Activated T-cell treated with anti-CD3 and anti-CD28 coated beads, Interleukin-2, amount 50 U/mL, for 1 hour (primary cell): ENCODE data around the gene SMIM32.

Experiments used
- DNase-seq: peaks from one replicate; pipeline ENCODE4 v3.0.0-alpha.2; 2020

The SMIM32 gene

DNA sequence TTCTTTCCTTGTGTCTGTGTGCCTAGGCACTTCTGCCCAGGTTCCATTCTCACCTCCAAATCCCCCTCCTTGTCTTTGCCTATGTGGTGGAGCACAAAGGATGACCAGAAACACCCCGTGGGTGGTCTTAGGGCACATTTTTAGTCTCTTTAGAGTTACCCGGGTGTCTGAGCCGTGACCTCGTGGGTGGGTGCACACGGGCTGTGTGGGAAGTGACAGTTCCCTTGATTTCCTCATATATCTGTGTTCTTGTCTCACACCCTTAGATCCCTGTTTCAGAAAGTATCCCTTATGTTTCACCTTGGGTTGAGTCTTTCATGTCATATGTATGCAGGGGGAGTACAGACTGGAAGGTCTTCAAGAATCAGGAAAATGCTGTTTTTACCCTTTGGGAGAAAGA lies 13.4 kb upstream of the SMIM32 start:
- no peak for DNase-seq

DNA sequence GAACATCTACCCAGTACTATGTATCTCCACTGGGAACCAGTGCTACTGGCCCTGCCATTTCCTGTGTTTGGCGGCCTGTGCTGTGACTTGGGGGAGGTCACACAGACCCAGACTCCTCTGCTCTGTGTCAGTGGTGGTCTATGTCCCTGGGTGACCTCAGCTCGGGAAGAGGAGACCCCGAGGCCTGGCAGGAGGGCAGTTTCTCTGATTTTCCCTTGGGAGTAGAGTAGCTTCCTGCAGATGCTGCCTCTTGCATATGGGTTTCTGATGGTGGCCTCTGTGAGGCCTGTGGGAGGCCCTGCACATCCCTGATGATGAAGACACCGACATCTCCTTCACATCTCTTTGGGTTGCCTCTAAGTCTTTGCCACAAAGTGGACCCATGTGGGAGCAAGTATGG lies 13.0 kb upstream of the SMIM32 start:
- no peak for DNase-seq

DNA sequence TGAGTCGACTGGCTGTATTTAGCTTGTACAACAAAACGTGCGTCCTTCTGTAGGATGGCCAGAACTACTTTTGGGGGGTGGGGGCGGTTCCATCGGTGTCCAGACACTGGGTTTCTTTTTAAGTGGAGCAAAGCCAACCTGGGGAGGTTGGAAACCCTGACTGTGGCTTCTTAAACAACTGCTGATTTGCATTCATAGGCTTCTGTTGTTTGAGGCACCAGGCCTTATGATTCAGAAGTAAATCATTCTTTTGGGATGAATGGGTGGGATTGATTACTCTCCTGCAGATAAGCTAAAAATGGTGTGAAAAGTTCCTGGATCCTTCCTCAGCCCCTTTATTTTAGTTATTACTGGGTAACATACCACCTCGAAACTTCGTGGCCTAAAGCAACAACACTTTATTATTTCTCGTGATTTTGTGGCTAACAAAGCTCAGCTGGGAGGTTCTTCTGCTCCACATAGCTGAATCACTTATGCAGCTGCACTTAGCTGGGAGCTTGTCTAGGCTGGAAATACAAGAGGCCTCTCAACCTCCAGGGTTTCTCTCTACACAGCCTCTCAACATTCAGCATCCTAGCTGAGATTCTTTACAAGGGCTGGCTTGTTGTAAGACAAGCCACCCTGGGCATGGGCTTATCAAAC lies 12.2 kb upstream of the SMIM32 start:
- no peak for DNase-seq

DNA sequence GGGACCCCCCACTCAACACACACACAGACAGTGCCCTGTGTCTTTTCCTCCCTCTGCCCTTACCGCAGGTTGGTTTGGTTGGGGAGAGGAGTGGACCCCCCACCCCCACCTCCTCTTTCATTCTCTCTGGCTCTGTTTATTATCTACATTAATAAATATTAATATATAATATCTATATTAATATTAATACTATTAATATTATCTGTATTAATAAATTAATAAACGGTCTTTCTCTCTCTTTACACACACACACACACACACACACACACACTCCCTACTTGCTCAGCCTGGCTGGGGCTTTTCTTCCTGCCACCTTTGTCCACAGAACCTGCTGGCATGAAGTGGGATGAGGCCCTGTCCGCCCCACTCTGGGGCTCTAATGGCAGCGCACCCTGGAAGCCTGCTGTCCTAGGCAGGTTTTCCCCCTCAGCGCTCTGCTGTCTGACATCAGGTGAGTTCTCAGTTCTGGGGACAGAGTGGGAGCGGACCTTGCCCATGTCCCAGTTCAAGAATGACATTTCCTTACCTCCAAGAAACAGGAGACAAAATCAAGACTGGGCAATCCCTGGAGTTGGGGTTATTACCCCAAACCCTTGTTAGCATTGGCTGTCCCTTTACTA lies 10.5 kb upstream of the SMIM32 start:
- DNase-seq, result no peak

DNA sequence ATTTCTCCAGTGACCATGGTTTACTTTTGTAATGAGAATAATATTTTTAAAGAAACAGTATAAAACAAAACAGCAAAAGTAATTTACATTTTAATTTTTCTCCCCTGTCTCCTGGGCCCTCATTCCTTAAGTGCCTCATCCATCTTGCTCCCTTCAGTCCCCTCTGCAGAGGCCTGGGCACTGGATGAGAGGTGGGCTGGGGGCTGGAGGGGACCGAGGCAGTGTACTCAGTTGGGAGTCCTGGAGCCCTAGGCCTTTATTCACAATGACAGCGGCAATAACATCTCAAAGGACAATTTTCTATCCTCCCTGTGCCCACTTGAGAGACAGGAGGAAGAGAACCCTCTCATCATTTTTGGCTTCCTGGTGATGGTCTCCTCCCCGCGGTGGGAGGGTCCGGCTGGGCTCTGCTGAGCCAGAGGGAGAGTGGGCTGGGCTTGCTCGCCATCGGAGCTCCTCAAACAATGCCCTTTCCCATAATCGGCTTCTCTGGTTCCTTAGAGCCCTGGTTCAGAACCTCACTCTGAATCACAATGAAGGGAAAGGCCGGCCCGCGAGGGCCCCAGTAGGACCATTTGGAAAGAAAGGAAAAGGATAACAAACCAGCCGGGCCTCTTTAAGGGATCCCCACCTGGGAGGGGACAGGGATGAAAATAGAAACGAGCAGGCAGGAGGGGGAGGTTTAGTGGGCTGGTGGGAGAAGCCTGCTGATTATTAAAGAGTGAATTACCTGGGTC lies 9.7 kb upstream of the SMIM32 start:
- DNase-seq, result no peak

DNA sequence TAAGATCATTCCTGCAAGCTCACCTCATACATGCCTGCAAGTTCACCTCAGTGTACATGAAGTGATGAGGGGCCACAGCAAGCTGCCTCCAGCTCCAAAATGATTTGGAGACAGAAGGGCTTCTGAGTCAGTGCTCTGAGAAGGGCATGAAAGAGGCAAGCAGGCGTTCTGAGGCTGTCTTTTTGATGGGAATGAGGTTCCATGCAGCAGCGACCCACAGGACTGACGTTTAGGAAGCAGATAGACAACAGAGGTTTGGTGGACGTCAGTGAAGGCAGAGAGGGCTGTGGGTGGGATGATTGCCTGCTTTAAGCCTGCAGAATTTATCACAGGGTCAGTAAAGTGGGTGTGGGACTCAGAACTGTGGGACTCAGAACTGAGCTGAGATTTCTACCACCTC lies 8.9 kb upstream of the SMIM32 start:
- no peak for DNase-seq

DNA sequence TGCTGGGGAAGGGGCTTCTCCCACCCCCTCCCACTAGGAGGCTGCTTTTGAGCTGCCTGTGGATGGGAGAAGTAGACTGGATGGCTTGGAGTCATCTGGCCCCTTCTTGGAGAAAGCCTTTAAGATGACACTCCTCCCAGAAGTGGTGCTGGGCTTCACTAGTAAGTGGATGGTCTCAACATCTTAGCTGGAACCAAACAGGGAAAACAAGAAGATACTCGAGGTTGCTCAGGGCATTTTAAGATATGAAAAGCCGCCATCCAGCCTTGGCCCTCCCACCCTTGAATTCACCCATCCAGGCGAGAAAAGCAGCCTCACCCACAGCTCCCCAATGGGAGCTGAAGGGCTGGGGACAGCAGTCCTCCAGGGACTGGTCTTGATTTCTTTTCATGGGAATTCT lies 7.8 kb upstream of the SMIM32 start:
- no peak for DNase-seq

DNA sequence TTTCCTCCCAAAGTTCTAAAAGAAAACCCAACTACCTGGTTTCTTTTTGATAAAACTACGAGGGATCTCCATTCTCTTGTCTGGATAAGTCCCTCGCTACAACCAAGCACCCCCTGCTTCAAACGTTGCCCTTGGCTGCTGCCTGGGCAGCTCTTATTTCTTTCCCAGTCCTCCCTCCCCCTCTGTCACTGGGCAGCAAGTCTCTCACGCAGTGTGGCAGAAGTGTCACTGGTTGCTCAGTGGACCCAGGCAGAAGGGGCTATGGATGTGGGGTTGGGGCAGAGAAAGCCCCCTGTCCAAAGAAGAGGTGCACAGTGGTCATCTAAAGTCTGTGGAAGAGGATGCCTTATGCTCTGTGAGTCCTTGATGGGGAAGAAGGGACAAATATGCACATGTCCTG lies 7.2 kb upstream of the SMIM32 start:
- DNase-seq, result no peak

DNA sequence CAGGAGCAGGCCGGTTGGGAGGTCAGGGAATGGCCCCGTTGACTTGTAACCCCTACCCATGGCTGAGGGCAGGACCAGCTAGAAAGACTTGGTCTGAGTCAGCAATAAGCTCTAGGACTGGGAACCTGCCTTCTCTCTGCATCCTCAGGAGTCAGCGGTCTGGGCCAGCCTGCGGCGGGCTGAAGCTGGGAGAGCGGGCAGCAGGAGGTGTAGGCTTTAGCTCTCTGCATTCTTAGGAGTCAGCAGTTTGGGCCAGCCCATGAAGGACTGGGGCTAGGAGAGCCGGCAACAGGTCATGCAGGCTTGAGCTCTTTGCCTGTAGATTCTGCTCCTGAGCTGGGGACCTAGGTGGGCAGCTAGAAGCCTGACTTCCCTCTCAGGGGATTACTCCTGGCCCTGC lies 6.4 kb upstream of the SMIM32 start:
- DNase-seq, result no peak

DNA sequence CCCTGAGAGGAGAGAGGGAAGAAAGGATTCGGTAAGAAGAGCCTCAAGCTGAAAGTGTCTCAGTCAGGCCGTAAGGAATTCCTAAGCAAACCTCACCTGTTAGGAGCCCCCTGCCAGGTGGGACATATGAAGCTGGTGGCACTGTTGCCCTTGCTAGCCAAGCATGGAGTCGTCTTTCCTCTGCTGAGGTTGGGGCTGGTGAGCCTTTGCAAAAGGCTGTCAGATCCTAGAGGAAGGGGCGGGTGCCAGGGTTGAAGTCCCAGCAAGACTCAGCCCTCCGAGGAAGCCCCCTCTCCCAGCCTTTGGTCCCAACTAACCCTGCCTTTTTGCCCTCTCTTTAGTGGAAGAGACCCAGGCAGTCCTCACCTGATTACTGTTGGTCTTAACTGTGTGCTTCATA lies 5.5 kb upstream of the SMIM32 start:
- DNase-seq, result no peak

DNA sequence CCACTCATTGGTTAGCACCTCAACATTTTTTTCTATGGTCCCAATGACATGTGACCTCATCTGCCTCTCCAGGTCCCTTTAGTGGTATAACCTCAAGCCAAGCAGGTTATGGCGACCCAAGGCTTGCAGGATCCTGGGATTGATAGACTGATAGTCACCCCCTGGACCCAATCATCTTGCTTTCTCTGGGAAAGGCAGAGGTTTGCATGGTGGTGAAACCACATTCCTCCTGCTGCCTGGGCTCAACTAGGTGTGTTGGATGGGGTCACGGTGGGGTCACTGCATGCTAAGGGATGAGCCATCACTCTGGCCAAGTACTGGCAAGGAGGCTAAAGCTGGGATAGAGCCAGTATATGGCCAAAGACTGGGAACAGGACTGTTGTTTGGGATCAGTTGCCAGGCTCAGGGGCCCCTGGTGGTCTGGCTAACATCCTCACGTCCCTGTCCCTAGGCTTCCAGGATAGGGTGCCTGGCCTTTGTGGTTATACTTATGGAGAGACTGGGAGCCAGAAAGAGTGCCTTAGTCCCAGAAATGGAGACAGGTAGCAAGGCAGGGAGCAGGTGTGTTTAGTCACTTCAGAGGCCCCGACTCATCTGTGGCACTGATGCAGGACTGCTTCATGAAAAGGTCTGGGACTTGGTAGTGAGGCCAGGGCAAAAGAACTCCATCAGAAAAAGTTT lies 4.6 kb upstream of the SMIM32 start:
- DNase-seq, result no peak

DNA sequence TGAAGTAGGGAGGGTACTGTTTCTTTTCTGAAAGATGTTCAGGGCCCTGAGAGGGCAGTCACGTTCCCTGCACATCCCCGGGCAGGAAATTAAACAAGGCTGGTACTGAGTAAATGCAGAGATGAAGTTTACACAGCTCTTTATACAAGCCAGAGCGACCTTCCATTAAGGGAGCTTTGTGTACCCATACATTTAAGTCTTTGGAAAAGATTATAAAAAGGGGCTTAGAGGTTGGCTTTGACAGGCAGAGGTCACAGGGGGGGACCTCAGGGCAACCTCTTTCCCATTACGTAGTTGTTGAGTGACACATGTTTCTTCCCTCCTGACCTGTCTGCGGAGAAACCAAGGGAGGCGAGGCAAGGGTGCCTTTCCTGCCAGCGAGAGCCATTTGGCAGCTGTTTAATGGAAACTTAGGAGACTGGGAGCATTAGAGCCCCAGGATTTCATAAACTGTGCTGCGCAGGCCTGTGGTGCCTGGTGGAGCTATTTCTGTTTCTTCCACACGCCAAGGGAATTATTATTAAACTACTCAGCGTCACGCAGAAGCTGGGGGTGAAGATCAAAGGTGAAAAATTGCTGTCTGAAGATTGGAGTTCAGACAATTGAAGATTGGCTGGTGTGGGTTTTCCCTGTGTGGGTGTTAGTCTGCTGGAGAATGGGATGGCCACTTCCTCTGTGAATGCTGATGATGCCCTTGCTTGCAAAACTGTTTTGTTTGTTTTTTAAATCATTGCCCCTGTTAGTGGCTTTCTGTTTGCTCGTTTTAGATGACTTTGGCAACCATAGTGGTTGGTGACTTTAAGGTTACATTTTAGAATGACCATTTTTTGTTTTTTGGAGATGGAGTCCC lies 3.2 kb upstream of the SMIM32 start:
- no peak for DNase-seq

DNA sequence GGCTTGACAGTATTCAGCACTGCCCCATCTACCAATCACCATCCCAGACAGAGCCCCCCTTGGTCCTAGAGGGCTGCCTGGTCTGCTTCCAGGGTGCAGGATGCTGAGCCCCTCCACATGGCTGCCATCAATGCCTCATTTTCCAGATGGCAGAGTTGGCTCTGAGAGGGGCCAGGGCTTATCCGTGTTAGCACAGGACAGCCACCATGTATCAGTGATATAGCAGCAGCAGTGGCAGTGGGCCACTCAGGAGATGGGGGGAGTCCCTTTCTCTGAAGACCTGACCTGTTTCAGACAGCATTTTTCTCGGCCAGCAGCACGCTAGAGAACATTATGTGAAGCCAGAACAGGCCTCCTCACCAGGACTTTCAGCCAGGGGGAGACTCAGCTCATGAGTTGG lies 1.6 kb upstream of the SMIM32 start:
- no peak for DNase-seq

DNA sequence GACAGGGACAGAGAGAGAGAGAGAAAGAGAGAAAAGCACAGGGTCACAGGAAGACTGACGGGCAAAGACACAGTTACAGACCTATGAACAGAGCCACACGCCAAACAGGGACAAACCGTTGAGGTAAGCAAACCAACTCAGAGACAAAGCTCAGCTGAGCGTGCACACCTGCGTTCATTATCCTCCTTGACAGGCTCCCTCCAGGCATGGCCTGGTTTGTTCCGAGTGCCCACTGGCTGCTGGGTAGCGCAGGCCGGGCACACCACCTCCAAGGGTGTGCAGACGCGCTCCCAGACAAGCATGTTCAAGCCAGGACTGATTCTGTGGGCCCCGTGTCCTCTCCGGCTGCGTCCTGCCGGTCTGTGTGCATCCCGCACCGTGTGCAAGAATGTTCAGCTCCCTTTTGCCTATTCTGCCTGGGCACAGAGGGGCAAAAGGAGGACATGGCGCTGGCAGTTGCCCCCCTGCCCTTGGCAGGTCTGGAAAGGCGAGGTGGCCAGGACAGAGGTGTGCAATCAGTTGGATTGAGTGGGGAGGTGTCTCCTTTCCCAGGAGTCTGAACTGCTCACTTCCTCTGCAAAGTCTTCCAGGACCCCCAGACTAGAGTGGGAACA lies 467 bp upstream of the SMIM32 start:
- DNase-seq, result no peak

DNA sequence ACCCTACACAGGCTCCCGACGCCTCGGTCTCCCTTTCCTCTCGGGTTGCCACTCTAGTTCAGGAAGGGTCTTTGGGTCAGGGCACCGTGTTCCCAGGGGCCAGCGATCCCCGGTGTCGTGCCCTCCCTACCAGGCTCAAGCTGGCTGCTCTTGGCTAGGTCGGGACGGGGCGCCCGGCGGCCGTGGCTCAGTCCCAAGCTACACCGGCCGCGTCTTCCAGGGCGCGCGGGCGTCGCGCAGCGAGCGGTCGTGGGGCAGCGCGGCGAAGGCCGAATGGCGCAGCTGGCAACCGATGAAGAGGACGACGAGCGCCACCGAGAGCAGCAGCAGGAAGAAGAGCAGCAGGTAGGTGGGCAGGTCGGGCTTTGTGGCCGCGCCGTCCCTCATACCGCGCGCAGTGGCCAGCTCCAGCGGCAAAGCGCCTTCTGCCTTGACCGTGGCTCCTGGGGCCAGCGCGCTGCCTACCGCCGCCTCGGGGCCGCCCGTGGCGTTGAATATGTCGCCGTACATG lies 892 bp downstream of the SMIM32 start:
- DNase-seq, result no peak

DNA sequence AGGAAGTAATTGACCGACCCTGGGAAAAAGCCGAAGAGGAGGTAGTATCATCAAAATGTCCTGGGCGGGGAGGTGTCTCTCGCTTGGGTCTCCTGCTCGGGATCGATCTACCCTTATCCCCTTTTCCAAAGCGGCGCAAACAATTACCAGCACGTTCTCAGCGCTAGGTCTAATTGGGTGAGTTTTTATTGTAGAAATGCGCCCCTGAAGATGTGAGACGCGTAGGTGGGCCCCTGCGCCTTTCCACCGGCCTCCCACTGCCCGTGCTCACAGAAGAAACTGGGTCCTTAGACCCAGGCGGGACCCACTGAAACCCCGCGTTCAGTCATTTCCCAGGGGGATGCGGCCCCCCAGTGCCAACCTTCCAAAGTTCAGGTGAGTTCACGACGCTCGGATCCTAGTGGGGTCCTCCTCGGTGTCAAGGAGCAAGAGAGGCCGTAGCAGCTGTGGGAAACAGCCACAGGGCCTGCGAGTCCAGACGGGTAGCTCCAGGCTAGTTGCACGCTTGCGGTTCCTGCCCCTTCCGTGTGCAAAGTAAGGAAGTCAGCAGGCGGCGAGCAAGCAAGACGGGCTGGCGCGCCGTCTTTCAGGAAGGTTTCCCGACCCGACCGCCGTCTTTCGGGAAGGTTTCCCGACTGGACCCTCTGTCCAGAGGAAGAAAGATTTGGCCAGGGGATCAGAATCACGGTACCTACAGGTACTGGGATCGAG lies 1.5 kb downstream of the SMIM32 start:
- DNase-seq, result no peak

DNA sequence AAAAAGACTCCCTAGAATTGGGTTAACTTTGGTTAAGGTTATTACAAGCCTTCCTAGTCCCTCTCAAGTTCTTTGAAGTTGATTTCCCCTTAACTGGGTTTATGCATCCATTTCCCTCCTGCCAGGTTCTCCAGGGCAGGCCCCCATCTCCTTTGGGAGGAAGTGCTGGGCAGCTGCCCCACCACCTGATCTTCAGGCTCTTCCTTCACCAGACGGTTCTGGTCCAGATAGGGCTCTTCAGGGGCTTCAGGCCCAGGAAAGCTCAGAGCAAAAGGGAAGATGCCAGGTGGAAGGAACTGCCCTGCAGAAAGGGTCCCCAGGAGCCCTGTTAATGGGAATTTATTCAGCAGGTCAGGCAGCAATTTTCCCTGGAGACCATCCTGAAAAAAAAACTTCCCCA lies 2.1 kb downstream of the SMIM32 start:
- no peak for DNase-seq

DNA sequence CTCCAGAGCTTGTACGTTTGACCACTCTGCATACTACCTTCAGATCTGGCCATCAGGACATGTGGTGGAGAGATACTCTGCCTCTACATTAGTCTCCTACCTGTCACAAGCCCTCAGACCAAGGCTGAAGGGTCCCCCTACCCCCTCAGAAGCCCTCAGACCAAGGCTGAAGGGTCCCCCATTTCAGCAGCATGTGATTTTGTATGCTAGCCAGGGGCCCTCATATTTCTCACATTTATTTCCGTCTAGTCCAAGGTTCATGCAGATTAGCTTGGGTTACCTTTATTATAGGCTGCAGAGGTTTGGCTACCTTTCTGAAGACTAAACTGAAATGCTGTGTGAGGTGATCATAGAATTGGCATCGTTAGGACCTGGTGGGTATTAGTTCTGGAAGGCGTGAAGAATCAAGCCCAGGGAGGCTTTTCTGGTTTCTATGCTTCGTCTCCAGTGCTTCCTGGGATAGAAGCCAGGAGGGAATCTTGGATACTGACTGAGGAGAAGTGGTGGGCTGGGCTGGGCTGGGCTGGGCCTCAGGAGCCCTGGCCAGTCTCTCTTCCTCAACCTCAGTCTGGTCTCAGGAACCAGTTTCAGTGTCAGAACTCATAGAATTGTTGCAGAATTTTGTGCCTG lies 2.8 kb downstream of the SMIM32 start:
- DNase-seq, result no peak

DNA sequence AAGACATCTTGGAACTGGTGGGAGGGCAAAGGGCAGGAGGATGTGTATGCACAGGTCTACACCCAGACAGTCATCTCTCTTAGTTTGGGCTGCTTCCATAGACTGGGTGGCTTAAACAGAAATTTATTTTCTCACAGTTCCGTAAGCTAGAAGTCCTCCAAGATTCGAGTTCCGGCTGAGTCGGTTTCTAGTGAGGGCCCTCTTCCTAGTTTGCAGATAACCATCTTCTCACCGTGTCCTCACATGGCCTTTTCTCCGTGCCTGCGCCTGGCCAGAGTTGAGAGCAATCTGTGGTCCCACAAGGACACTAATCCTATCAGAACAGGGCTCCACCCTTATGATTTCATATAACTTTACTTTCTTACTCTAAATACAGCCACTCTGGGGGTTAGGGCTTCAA lies 4.1 kb downstream of the SMIM32 start:
- DNase-seq, result no peak

DNA sequence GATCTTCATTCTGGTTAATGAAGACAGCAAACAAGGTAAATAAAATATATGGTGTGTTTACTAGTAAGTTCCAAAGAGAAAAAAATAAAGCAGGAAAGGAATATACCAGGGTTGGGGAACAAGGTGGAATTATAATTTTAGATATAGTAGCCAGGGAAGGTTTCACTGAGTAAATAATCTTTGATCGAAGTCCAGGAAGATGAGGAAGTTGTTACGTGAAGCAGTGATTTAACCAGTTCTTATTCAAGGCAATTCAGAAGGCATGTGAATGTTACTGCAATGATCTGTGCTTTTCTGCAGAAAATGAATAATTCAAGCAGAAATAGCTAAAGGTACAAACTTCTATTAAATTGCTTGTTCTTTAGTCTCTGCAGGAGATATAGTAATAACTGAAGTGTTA lies 6.2 kb downstream of the SMIM32 start:
- no peak for DNase-seq
